Heart left ventricle (tissue), 13 donors: Measurements from ENCODE around the gene SIRPB1.

Experiments
- CTCF ChIP-seq, 12 donors: fragments of 200-600 bp; sonication (generic) in 4 of 12; IDR thresholded peaks; one replicate each; pipeline versions ENCODE4 v1.5.0 to v1.8.0; 2018 to 2022; ENCODE audit warnings: antibody characterized with exemption in 12 of 12, mild to moderate bottlenecking in 5 of 12
- POLR2A ChIP-seq, 2 donors: fragments of 450-650 bp; IDR thresholded peaks; one replicate each; pipeline ENCODE4 v1.6.1; 2017; ENCODE audit warnings: antibody characterized with exemption in 2 of 2, mild to moderate bottlenecking in 2 of 2, moderate library complexity in 2 of 2
- donor health status: ischemic (EF 13 %, LVEDD 7.1; RV severe dilation, severe dysfunction).
- donor health status: DM: no; HTN: yes; CAD: no.
- donor health status: DM: no; HTN: no; CAD: no.
- donor health status: ischemic (EF 25% LVEDD 6.9; RV normal size, moderate dysfunction).
- donor health status: ischemic (EF 25% LVEDD 5.7; RV mildly dilated, moderate dysfunction).
- donor health status: ischemic (EF 35%, LVEDD 5.7; RV mildly dilated, moderate dysfunction).
- donor health status: nonischemic (EF 11% LVEDD 7.7; RV severe dilation, severe dysfunction).
- donor health status: DM: yes; HTN: yes; CAD: no.
- donor health status: PGD.
- donor health status: ischemic (EF 29% LVEDD 5.4; RV normal size, mild dysfunction).
- donor health status: nonischemic (EF 23%, LVEDD 6.1; RV moderate dilation, normal function).

DNA sequence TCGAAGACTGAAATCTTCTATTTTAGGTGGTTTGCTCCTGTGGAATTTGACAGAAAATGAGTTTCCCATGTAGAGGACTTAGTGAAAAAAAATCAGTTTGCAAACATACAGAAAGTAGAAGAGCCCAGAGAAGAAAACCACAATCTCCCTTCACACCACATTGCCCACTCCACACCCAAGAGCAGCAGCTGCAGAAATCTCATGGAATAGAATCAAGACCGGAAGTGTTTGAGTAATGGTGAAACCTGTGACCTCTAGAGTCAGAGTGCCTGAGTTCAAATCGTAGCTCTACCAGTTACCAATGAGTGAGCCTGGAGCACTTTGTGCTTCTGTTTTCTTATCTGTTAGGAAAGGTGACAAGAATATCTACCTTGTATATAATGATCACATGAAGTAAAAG is 33.2 kb upstream of the SIRPB1 start:
- TF ChIP-seq POLR2A (IDR thresholded peaks at IDR 0.05): no peak
- no peak for TF ChIP-seq CTCF (IDR thresholded peaks at IDR 0.05)
